ENCODE results near the gene AFAP1. TPM values are rescaled to one million over a fixed set of nuclear protein-coding genes. Genes with fewer than 3 reads are reported as not detected.

The AFAP1 gene
- total RNA-seq, 1 donor from 2014 or later = 31.9 TPM

GRCh38 chr4:7902101-7902553, 37.5 kb downstream of the AFAP1 start:
- peaks cover 26% of the 10 kb centered on the region for H3K4me1 Mint-ChIP-seq (ENCODE audit: low read depth)

DNA sequence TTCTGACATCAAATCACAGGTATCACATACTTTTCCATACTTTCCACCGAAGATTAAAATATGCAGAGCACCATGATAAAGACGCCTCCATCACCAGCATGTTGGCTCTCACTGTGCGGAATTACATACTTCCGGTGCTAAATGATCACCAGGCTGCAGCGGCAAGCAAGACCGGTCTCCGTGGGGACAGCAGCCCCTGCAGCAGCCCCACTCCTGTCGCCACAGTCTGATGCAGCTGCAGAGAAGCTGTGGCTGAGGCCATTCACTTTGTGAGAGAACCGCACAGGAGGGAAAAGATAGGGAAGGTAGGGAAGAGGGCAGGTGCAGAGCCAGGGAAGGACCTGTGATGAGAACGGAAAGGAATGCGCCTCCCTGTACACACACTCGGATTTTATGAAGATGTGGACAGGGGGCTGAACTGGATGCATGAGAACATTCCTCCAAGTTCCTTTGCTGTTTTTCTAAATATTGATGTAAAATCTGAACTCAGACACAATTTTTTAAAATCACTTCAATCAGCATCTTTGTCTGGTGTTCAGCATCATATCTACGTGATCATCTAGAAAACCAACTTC, 38.3 kb downstream of the AFAP1 start:
- no peak overlapping the region for H3K4me3 Mint-ChIP-seq (ENCODE audit: low read depth)
- peak overlapping the region; percentile 37 for H3K27ac Mint-ChIP-seq
- H3K36me3 Mint-ChIP-seq (ENCODE audit: insufficient read depth) = no peaks in the 10 kb centered on the region
- no peaks in the 10 kb centered on the region for H3K27me3 Mint-ChIP-seq
- peaks cover 24% of the 10 kb centered on the region for H3K4me1 Mint-ChIP-seq (ENCODE audit: low read depth)
- no peaks in the 10 kb centered on the region for H3K9me3 Mint-ChIP-seq (ENCODE audit: low read depth)
- no peak for TF ChIP-seq CTCF (IDR thresholded peaks at IDR 0.05; ENCODE audit: unreplicated experiment)
- DNase-seq (ENCODE audit: low spot score, unreplicated experiment) = no peak

More at GRCh38 chr4:7902101-7902553, 37.5 kb downstream of the AFAP1 start:
- H3K27me3 Mint-ChIP-seq = no peaks in the 10 kb centered on the region
- H3K4me3 Mint-ChIP-seq (ENCODE audit: low read depth) = no peak overlapping the region
- no peaks in the 10 kb centered on the region for H3K9me3 Mint-ChIP-seq (ENCODE audit: low read depth)
- DNase-seq (ENCODE audit: low spot score, unreplicated experiment) = no peak
- TF ChIP-seq CTCF (IDR thresholded peaks at IDR 0.05; ENCODE audit: unreplicated experiment) = no peak
- no peaks in the 10 kb centered on the region for H3K36me3 Mint-ChIP-seq (ENCODE audit: insufficient read depth)
- peak overlapping the region; percentile 49 for H3K27ac Mint-ChIP-seq

DNA sequence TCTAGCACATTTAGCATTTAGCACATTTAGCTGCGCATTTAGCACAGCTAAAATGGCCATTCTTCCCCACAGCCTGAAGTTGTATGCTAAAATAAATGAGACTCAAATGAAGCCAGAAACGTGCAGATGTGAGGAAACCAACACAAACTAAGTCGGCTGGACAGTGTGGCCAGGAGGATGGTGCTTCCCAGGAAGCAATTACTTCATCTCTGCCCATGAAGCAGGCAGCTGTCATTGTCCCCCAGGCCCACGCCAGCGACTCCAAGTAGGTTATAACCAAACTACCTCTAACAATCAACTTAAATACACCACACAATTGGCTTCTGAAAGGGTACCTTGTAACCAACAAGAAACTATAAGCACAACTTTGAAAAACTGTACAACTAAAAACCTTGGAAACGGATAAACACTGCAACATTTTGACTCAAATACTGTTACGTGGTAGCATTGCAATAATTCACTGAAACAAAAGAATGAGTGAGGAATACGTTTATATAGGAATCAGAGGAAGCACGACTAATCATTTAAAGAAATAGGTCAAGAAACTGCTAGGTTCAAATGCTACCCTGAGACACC, 39.2 kb downstream of the AFAP1 start:
- H3K27me3 Mint-ChIP-seq = no peaks in the 10 kb centered on the region
- TF ChIP-seq CTCF (IDR thresholded peaks at IDR 0.05; ENCODE audit: unreplicated experiment) = no peak
- H3K9me3 Mint-ChIP-seq (ENCODE audit: low read depth) = no peaks in the 10 kb centered on the region
- peaks cover 18% of the 10 kb centered on the region for H3K4me1 Mint-ChIP-seq (ENCODE audit: low read depth)
- H3K36me3 Mint-ChIP-seq (ENCODE audit: insufficient read depth) = no peaks in the 10 kb centered on the region
- no peak for DNase-seq (ENCODE audit: low spot score, unreplicated experiment)
- no peak overlapping the region for H3K4me3 Mint-ChIP-seq (ENCODE audit: low read depth)
- no peak overlapping the region for H3K27ac Mint-ChIP-seq

DNA sequence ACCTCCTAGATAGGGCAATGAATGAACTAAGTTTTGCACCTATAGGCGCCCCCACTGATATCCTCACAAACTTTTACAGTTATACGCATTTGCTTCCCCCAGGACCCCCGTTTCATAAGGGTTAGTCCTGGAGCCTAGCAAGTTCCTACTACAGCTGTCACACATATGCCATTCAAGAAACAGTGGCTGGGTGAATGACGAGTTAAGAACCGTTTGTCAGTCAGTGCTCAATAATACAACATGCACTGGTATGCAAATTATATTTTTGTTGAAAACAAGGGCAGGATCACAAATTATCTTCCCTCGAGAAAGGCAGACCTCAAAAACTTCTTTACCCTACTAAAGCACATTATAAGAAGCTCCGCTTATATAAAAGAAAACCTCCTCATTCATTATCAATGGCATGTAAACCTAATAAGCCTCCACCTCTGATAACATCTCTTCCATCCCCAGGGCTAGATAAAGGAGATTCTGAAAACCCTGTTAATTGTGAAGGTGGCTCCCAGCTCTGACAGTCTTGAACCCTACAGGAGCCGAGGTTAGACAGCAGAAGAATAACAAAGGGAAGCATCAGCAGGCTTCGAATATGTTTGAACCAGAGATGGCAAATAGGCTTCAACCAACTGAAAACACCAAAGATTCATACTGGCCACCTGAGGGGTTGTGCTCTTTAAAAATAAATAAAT, 40.3 kb downstream of the AFAP1 start:
- Mint-ChIP-seq H3K27ac (peak overlapping the region; percentile 22), H3K4me3 (ENCODE audit: low read depth) (no peak overlapping the region), H3K36me3 (ENCODE audit: insufficient read depth) (peaks cover 2% of the 10 kb centered on the region), H3K27me3 (no peaks in the 10 kb centered on the region), H3K9me3 (ENCODE audit: low read depth) (no peaks in the 10 kb centered on the region), H3K4me1 (ENCODE audit: low read depth) (peaks cover 14% of the 10 kb centered on the region)
- TF ChIP-seq CTCF (IDR thresholded peaks at IDR 0.05; ENCODE audit: unreplicated experiment) = no peak
- no peak for DNase-seq (ENCODE audit: low spot score, unreplicated experiment)

GRCh38 chr4:7898385-7898784, 41.3 kb downstream of the AFAP1 start:
- Mint-ChIP-seq H3K9me3 (ENCODE audit: low read depth) (no peaks in the 10 kb centered on the region), H3K4me3 (ENCODE audit: low read depth) (no peak overlapping the region), H3K27me3 (no peaks in the 10 kb centered on the region), H3K4me1 (ENCODE audit: low read depth) (peaks cover 11% of the 10 kb centered on the region), H3K27ac (no peak overlapping the region), H3K36me3 (ENCODE audit: insufficient read depth) (peaks cover 2% of the 10 kb centered on the region)
- TF ChIP-seq CTCF (IDR thresholded peaks at IDR 0.05; ENCODE audit: unreplicated experiment) = no peak
- no peak for DNase-seq (ENCODE audit: low spot score, unreplicated experiment)
